GM12878 (cell line): ENCODE data around the gene ZBTB14. TPM values are rescaled to one million over a fixed set of nuclear protein-coding genes. Genes with fewer than 3 reads are reported as not detected.

Experiments used
- ATAC-seq: fragments of 200-7000 bp; cut with Tn5 transposase; 3 replicates; pipeline ENCODE4 v1.9.1; 2020; ENCODE audit warnings: mild to moderate bottlenecking, moderate library complexity
- Bru-seq: library from RNA; stranded (reverse); fragments of 400-500 nt; gene quantifications from one replicate; lab custom pipeline; 2021; lab: Mats Ljungman, UMichigan
- BruChase-seq, 2 experiments: library from RNA; stranded (reverse); fragments of 400-500 nt; gene quantifications; one replicate each; lab custom pipeline; 2021; lab: Mats Ljungman, UMichigan
- BruUV-seq: library from RNA; stranded (reverse); fragments of 400-500 nt; replicated peaks from 2 replicates; lab custom pipeline; 2021; lab: Mats Ljungman, UMichigan
- CTCF ChIA-PET: fragments of 300-600 bp; sonication (Branson Sonifier 250); formaldehyde crosslinking; extraction: SDS; loops from one replicate; lab custom pipeline; 2021; ENCODE audit warnings: inconsistent platforms; lab: Yijun Ruan, JAX
- POLR2A ChIA-PET: fragments of 350-600 bp; formaldehyde crosslinking; extraction: SDS; loops from one replicate; lab custom pipeline; 2021; ENCODE audit warnings: inconsistent platforms; lab: Charles Lee
- RAD21 ChIA-PET: fragments of 300-600 bp; sonication (Branson Sonifier 250); formaldehyde crosslinking; loops from one replicate; lab custom pipeline; 2023; ENCODE audit warnings: antibody characterized with exemption; ENCODE audit not compliant: unreplicated experiment; lab: Charles Lee
- SMC1A ChIA-PET: fragments of 300-600 bp; sonication (Branson Sonifier 250); formaldehyde crosslinking; loops from one replicate; lab custom pipeline; 2023; ENCODE audit not compliant: unreplicated experiment, uncharacterized antibody; lab: Charles Lee
- DNase-seq: peaks from one replicate; pipeline ENCODE4 v3.0.0-alpha.2; 2011; ENCODE audit warnings: low read depth, low spot score
- FAIRE-seq: peaks from 3 replicates; lab custom pipeline; 2011; peaks lifted over from hg19 to GRCh38; lab: Jason Lieb, UNC
- H2AFZ ChIP-seq: 2 replicates; pipeline ENCODE4 v1.6.0; 2011; ENCODE audit warnings: low read depth, low read length, control low read depth; ENCODE audit not compliant: control insufficient read depth
- H3K27ac ChIP-seq: 2 replicates; pipeline ENCODE4 v1.5.1; 2011; ENCODE audit warnings: control low read depth; ENCODE audit not compliant: control insufficient read depth, insufficient read depth
- H3K27me3 ChIP-seq, 2 experiments: replicated peaks in 1 of 2; 2 replicates each; pipeline versions ENCODE4 v1.6.0 to v1.6.1; 2011; ENCODE audit warnings: low read length in 1 of 2; ENCODE audit not compliant: control insufficient read depth in 2 of 2, insufficient read depth in 2 of 2
- H3K36me3 ChIP-seq, 2 experiments: 2 replicates each; pipeline ENCODE4 v1.5.1; 2011; ENCODE audit warnings: low read length in 1 of 2; ENCODE audit not compliant: control insufficient read depth in 2 of 2, insufficient read depth in 2 of 2
- H3K4me1 ChIP-seq: 2 replicates; pipeline ENCODE4 v1.6.1; 2011; ENCODE audit warnings: mild to moderate bottlenecking, low read length, moderate library complexity, mixed read lengths; ENCODE audit not compliant: control insufficient read depth, insufficient read depth
- H3K4me2 ChIP-seq: 2 replicates; pipeline ENCODE4 v1.6.0; 2011; ENCODE audit warnings: control low read depth; ENCODE audit not compliant: control insufficient read depth, insufficient read depth
- H3K4me3 ChIP-seq: fragments of 200-600 bp; sonication (generic); 2 replicates; pipeline ENCODE4 v1.5.1; 2016
- H3K79me2 ChIP-seq: 2 replicates; pipeline ENCODE4 v1.6.0; 2011; ENCODE audit warnings: low read length; ENCODE audit not compliant: control insufficient read depth, insufficient read depth
- H3K9ac ChIP-seq: 2 replicates; pipeline ENCODE4 v1.8.0; 2011; ENCODE audit warnings: low read length, control low read depth, mixed read lengths; ENCODE audit not compliant: control insufficient read depth, insufficient read depth
- H3K9me3 ChIP-seq: replicated peaks from 3 replicates; pipeline ENCODE4 v1.5.1; 2011; ENCODE audit warnings: mild to moderate bottlenecking, low read length; ENCODE audit not compliant: control insufficient read depth, insufficient read depth
- H4K20me1 ChIP-seq: 2 replicates; pipeline ENCODE4 v1.6.0; 2011; ENCODE audit not compliant: control insufficient read depth, insufficient read depth
- BHLHE40 ChIP-seq, 2 experiments: fragments of 450-650 bp in 1 of 2; IDR thresholded peaks; 2 replicates each; pipeline ENCODE4 v1.6.1; 2011 to 2017; ENCODE audit warnings: low read depth in 2 of 2, borderline replicate concordance in 1 of 2, improper control_type of control experiment in 1 of 2, low read length in 1 of 2, mild to moderate bottlenecking in 1 of 2
- EGR1 ChIP-seq, 2 experiments: IDR thresholded peaks; 1 replicate in 1 of 2; 2 replicates in 1 of 2; pipeline ENCODE4 v1.6.1; 2011 to 2012; ENCODE audit warnings: low read depth in 2 of 2, low read length in 2 of 2, borderline replicate concordance in 1 of 2, mild to moderate bottlenecking in 1 of 2, moderate library complexity in 1 of 2
- FOXM1 ChIP-seq: IDR thresholded peaks from 2 replicates; pipeline ENCODE4 v1.6.1; 2012; ENCODE audit warnings: low read depth, mild to moderate bottlenecking, inconsistent platforms, low read length, moderate library complexity
- GATAD2B ChIP-seq: fragments of 450-650 bp; conservative IDR thresholded peaks from 2 replicates; pipeline ENCODE4 v1.6.1; 2017; ENCODE audit warnings: low read depth, mild to moderate bottlenecking, moderate library complexity
- POLR2A ChIP-seq: IDR thresholded peaks from 2 replicates; pipeline ENCODE4 v1.6.1; 2011; ENCODE audit warnings: low read depth, mild to moderate bottlenecking, low read length
- RAD21 ChIP-seq: IDR thresholded peaks from 2 replicates; pipeline ENCODE4 v1.6.1; 2011; ENCODE audit warnings: mild to moderate bottlenecking, low read depth, low read length, moderate library complexity; ENCODE audit not compliant: insufficient read depth
- SPI1 ChIP-seq: IDR thresholded peaks from 2 replicates; pipeline ENCODE4 v1.6.1; 2011; ENCODE audit warnings: low read depth, mild to moderate bottlenecking, low read length, moderate library complexity, borderline replicate concordance; ENCODE audit not compliant: insufficient read depth
- STAT1 ChIP-seq: fragments of 450-650 bp; conservative IDR thresholded peaks from 2 replicates; pipeline ENCODE4 v1.6.1; 2014; ENCODE audit warnings: antibody characterized with exemption, mild to moderate bottlenecking
- TAF1 ChIP-seq: IDR thresholded peaks from 2 replicates; pipeline ENCODE4 v1.6.1; 2011; ENCODE audit warnings: mild to moderate bottlenecking, low read depth, low read length, borderline replicate concordance
- TARDBP ChIP-seq: IDR thresholded peaks from 2 replicates; pipeline ENCODE4 v1.6.1; 2016; ENCODE audit warnings: borderline replicate concordance
- YY1 ChIP-seq: IDR thresholded peaks from 2 replicates; pipeline ENCODE4 v1.6.1; 2011; ENCODE audit warnings: low read depth, mild to moderate bottlenecking, low read length
- ZSCAN29 ChIP-seq: fragments of 450-650 bp; IDR thresholded peaks from 2 replicates; pipeline ENCODE4 v1.6.1; 2017; ENCODE audit warnings: mild to moderate bottlenecking, moderate library complexity
- WGBS: methylation state at CpG from one replicate; pipeline ENCODE4 v1.1.6; 2016; ENCODE audit warnings: low lambda C conversion rate; ENCODE audit not compliant: insufficient replicate concordance, insufficient coverage; ENCODE audit errors: missing lambda C conversion rate; 5-methylcytosine and 5-hydroxymethylcytosine counted together
- in situ Hi-C: fragments of 300-500 bp; cut with MboI; formaldehyde crosslinking; loops from 9 replicates; pipeline ENCODE4 v1.14.3; 2018; ENCODE audit warnings: mixed read lengths
- intact Hi-C: fragments of 100-400 bp; cut with micrococcal nuclease; formaldehyde crosslinking; loops from one replicate; pipeline ENCODE4 v1.14.2; 2022; ENCODE audit not compliant: unreplicated experiment
- long read RNA-seq, 2 experiments: library from polyadenylated mRNA; unstranded; transcript quantifications; one replicate each; pipeline ENCODE4 v2.0.0, GENCODE V29; 2019 to 2020
- polyA minus RNA-seq, 3 experiments: library from RNA; depleted of rRNA, polyadenylated mRNA; stranded (reverse); fragments of >200 nt; gene quantifications; 2 replicates each; pipeline ENCODE4 v1.2.3, GENCODE V29; 2011
- polyA plus RNA-seq, 11 experiments: library from polyadenylated mRNA; depleted of rRNA in 4 of 11; unstranded in 6 of 11; stranded (reverse) in 5 of 11; fragments of >200 nt; fragmentation: Nextera tagmentation in 4 of 11; fragmentation: Illumina TruSeq in 1 of 11; extraction: Ambion mirVana in 4 of 11; extraction: Trizol in 1 of 11; gene quantifications; 1 replicate in 1 of 11; 2 replicates in 10 of 11; pipeline versions ENCODE4 v1.2.1 to v1.2.3, GENCODE V29; 2011 to 2016; ENCODE audit warnings: inconsistent platforms in 2 of 11, missing spikeins in 2 of 11, low read depth in 1 of 11
- total RNA-seq, 4 experiments: library from RNA; depleted of rRNA in 3 of 4; stranded (reverse); fragments of >200 nt in 3 of 4; fragmentation: Illumina TruSeq in 1 of 4; extraction: Trizol in 1 of 4; gene quantifications; 2 replicates each; pipeline versions ENCODE4 v1.2.1 to v1.2.3, GENCODE V29; 2013 to 2021

ZBTB14 gene, protein sequence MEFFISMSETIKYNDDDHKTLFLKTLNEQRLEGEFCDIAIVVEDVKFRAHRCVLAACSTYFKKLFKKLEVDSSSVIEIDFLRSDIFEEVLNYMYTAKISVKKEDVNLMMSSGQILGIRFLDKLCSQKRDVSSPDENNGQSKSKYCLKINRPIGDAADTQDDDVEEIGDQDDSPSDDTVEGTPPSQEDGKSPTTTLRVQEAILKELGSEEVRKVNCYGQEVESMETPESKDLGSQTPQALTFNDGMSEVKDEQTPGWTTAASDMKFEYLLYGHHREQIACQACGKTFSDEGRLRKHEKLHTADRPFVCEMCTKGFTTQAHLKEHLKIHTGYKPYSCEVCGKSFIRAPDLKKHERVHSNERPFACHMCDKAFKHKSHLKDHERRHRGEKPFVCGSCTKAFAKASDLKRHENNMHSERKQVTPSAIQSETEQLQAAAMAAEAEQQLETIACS
- 25.1 and 29.2 TPM in 2 replicates for total RNA-seq (2013; cell fraction: nucleolus; rRNA removed)
- total RNA-seq (2014; rRNA removed) (11.0 and 11.2 TPM in 2 replicates), total RNA-seq (2014; rRNA removed; fragmentation: Illumina TruSeq; extraction: Trizol) (12.6 and 13.1 TPM in 2 replicates), total RNA-seq (2021) (12.5 and 14.7 TPM in 2 replicates), polyA plus RNA-seq (2011; rRNA removed) (21.2 and 33.6 TPM in 2 replicates), polyA plus RNA-seq (2014; fragmentation: Illumina TruSeq; extraction: Trizol) (13.5 and 19.4 TPM in 2 replicates), polyA plus RNA-seq (2014; fragmentation: Nextera tagmentation; extraction: Ambion mirVana) (1 to 10 TPM; 4.4 to 4.8 TPM), polyA plus RNA-seq (2014; rRNA removed) (7.7 and 9.1 TPM in 2 replicates), polyA plus RNA-seq (2016; fragmentation: Nextera tagmentation; extraction: Ambion mirVana) (10 to 100 TPM; 10.3 to 11.0 TPM), polyA minus RNA-seq (2011; rRNA and poly(A)+ RNA removed) (14.0 and 18.9 TPM in 2 replicates), Bru-seq, nascent RNA (percentile 71 among the genes with signal in this experiment), BruChase-seq, experiment 1, labeled RNA remaining after a 6-hour chase (percentile 61 among the genes with signal in this experiment), BruChase-seq, experiment 2, labeled RNA remaining after a 2-hour chase (percentile 75 among the genes with signal in this experiment)
- polyA plus RNA-seq (2011; ENCODE audit: low read depth) = 5.1 TPM
- 7.7 and 8.2 TPM in 2 replicates for polyA plus RNA-seq (2011; cell fraction: cytosol; rRNA removed)
- 29.6 and 33.1 TPM in 2 replicates for polyA plus RNA-seq (2011; cell fraction: nucleus; rRNA removed)
- polyA plus RNA-seq (2012) = 6.7 and 9.6 TPM in 2 replicates
- polyA minus RNA-seq (2011; cell fraction: cytosol; rRNA and poly(A)+ RNA removed) = 6.1 and 7.0 TPM in 2 replicates
- polyA minus RNA-seq (2011; cell fraction: nucleus; rRNA and poly(A)+ RNA removed) = 27.7 and 34.6 TPM in 2 replicates
- long read RNA-seq, experiment 1, partial matches to known transcripts = 0 of 3 reads
- long read RNA-seq, experiment 1, other reads (novel, unspliced or antisense) = 1 of 3 reads
- long read RNA-seq, experiment 2, partial matches to known transcripts = 0 of 13 reads
- long read RNA-seq, experiment 2, other reads (novel, unspliced or antisense) = 8 of 13 reads

DNA sequence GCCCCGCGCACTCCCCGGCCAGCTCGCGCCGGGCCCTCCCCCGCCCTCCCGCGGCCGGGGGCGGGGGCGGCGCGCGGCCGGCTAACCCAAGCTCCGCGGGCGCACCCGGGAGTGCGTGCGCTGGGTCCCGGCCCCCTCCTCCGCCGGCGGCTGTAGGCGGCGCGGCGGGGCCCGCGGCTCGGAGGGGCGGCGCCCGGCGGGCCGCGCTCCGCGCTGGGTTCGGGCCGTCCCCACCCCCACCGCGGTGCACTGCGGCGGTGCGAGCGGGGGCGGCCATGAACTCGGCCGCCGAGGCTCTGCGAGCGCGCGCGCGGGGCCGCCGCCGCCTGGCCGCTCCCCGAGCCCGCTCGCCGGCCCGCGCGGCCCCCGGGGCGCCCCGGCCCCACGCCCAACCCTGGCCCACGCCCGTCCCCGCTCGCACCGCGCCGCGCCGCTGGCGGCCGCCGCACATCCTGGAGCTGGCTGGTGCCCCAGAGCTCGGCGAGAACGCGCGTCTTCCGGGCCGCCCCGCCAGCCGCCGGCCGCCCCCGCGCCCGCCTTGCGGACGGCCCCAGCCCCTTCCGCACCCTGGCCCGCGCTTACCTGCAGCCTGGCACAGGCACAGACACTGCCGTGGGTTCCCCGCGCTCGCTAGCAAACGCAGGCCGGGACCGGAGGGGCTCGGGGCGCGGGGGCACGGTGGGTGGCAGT, at the start of gene ZBTB14:
ZBTB14 (minus strand) TSS at position 496 of the 690 bp plus-strand sequence. CDS start 2,480 bp downstream, outside the sequence.
- 0% methylated on average over 14 of the region's 116 CpGs for WGBS
- ChIA-PET POLR2A (interaction anchor here (0.6 to 4.9 kb wide), 5 partner anchors 10 to 58 kb away, joined by 3 to 51 read pairs (median 4); no protein-coding TSS in a partner anchor), RAD21 (interaction anchor here (0.6 to 4.7 kb wide), 4 partner anchors 9 to 146 kb away, joined by 3 to 33 read pairs (median 4); no protein-coding TSS in a partner anchor), CTCF (interaction anchor here (0.6 to 1.2 kb wide), 2 partner anchors 58 to 1707 kb away, joined by 3 read pairs; no protein-coding TSS in a partner anchor), SMC1A (interaction anchor here (1.0 to 1.1 kb wide), 2 partner anchors 54 to 58 kb away, joined by 3 to 6 read pairs; no protein-coding TSS in a partner anchor)
- Histone ChIP-seq H3K9me3 (no peaks in the 10 kb centered on the region), H4K20me1 (no peaks in the 10 kb centered on the region), H2AFZ (peak within 1 kb of the TSS; percentile 94), H3K27me3 (peaks cover 0 to 1% of the 10 kb centered on the region in 2 experiments; a peak in 2 of 4 replicates), H3K79me2 (peaks cover 9% of the 10 kb centered on the region), H3K36me3 (peaks cover 0 to 8% of the 10 kb centered on the region in 2 experiments; a peak in 2 of 4 replicates), H3K4me3 (peak within 1 kb of the TSS; percentile 96), H3K9ac (peak within 1 kb of the TSS; percentile 82), H3K27ac (peak within 1 kb of the TSS; percentile 84), H3K4me2 (peak within 1 kb of the TSS; percentile 98), H3K4me1 (peaks cover 5% of the 10 kb centered on the region; the same call in 1 of the 2 replicates)
- ATAC-seq = peak; percentile 59
- TF ChIP-seq RAD21 (no peak), SPI1 (0 out of 2 replicates have a peak, but pooled peaks have one; percentile 2), STAT1 (no peak), POLR2A (peak; percentile 60), TARDBP (peak; percentile 4; the same call in 1 of the 2 replicates), TAF1 (0 out of 2 replicates have a peak, but pooled peaks have one; percentile 8), YY1 (peak; percentile 60; the same call in 1 of the 2 replicates), BHLHE40 (IDR thresholded peaks at IDR 0.05; ENCODE audit: borderline replicate concordance in 1 of 2, low read depth in 2 of 2, low read length in 1 of 2) (0 out of 4 replicates have a peak, but pooled peaks of 1 of the 2 experiments have one; percentile 2), GATAD2B (0 out of 2 replicates have a peak, but pooled peaks have one; percentile 0), EGR1 (IDR thresholded peaks at IDR 0.05; ENCODE audit: borderline replicate concordance in 1 of 2, low read depth in 2 of 2, low read length in 2 of 2) (peak in 1 of 2 experiments; percentile 82; a peak in 2 of 3 replicates), ZSCAN29 (0 out of 2 replicates have a peak, but pooled peaks have one; percentile 38), FOXM1 (no peak)
- no peak for FAIRE-seq
- no TSS peak for BruUV-seq
- in situ Hi-C loops = no loop called here
- intact Hi-C loops = no loop called here
- DNase-seq = no peak
